ENCODE results near the gene ARL5A. TPM values are rescaled to one million over a fixed set of nuclear protein-coding genes. Genes with fewer than 3 reads are reported as not detected.

The ARL5A gene
- total and polyA plus RNA-seq, 9 of the 15 experiments (the other 6 are each of a cell fraction or from before 2014, with no cell fraction given): 16.3 to 117 (median 88.4) TPM

DNA sequence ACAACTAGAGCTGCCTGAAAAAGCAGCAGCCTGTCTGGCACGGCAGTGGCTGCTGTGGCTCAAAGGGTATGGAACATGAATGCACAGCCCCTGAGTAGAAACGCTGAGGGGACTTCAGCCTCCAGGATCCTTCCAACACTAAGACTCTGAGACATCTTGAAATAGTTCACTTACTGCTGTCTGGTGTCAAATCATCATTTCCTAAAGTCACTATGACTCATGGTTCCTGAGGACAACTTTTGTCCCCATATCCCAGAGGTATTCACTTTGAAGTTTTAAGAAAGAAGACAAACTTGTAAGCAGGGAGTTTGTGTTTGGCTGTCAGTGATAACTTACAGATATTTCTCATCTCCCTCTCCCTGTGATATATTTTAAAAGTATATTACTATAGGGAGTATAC lies 60.7 kb downstream of the ARL5A start (continued):
- TF ChIP-seq RBM34 (IDR thresholded peaks at IDR 0.05; ENCODE audit: borderline replicate concordance, insufficient read depth, low read length) (no peak), SREBF2 (CRISPR knock-in tag; IDR thresholded peaks at IDR 0.05) (no peak), SRF (CRISPR knock-in tag; IDR thresholded peaks at IDR 0.05) (no peak), FOXK1 (CRISPR knock-in tag; IDR thresholded peaks at IDR 0.05; ENCODE audit: borderline replicate concordance) (no peak)

DNA sequence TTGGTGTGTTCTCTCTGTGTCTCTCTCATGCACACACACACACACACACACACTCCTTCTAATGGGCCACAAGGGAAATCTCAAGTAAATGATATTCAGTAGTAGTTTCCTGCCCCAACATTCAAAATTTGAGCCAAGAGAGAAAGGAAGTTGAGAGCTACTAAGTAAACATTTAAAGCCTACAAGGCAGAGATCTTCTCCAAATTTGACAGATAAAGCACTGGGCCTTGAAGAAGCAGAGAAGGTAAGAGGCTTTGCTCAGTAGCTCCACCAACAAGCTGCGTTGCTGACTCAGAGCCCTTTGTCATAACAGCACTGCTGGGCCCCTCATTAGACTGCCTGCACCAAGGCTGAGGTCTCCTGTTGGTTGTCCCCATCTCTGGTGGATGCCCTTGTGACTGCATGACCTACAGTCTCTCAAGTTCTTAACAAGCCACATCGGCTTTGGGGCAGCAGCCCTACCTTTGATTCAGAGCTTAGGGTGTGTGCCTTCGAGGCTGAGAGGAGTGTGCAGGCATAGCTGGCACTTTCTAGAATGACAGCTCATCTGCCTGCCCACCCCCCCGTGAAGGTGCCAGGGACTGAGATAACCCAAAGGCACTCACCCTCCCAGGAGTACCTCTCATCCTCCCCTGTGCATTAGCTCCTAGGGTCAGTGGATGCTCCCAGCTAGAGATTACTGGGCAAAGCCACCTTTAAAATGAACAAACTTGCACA lies 61.6 kb downstream of the ARL5A start:
- ATAC-seq (peak; percentile 84), DNase-seq (ENCODE audit: extremely low read depth in 1 of 4, low spot score in 3 of 4) (peak; percentile 32 to 82 (median 56)), FAIRE-seq (peak; percentile 90)
- H3K9ac ChIP-seq (ENCODE audit: insufficient read depth in 1 of 2, low read depth in 2 of 2, low read length in 2 of 2): peak overlapping the region; percentile 26 to 58; a peak in 3 of 4 replicates
- no TSS peak for BruUV-seq (replicated peaks)
- intact Hi-C loops (cut with micrococcal nuclease): no loop called here
- peaks cover 16 to 56% of the 10 kb centered on the region in 2 experiments for H3K4me1 ChIP-seq (replicated peaks in 1 of 2; ENCODE audit: control insufficient read depth in 2 of 2, insufficient read depth in 2 of 2, low read length in 2 of 2)
- H3K27ac ChIP-seq (ENCODE audit: extremely low read depth, low read depth, low read length): peak overlapping the region; percentile 78
- no peak overlapping the region for H3K4me3 ChIP-seq
- peak overlapping the region; percentile 36; the same call in 1 of the 2 replicates for H3K4me2 ChIP-seq (ENCODE audit: insufficient read depth, low read length)
- ChIA-PET POLR2A (interaction anchor here (0.5 to 3.6 kb wide), 11 partner anchors 11 to 522 kb away, joined by 3 to 16 read pairs (median 3); no protein-coding TSS in a partner anchor), CTCF (ENCODE audit: low intra/inter-chr PET ratio) (no interaction called here)
- H3K27me3 ChIP-seq (ENCODE audit: control insufficient read depth in 2 of 2, insufficient read depth in 2 of 2, low read length in 2 of 2): no peaks in the 10 kb centered on the region
- H3K9me3 ChIP-seq (replicated peaks; ENCODE audit: control insufficient read depth, insufficient read depth, low read depth, low read length): no peaks in the 10 kb centered on the region
- H4K20me1 ChIP-seq (replicated peaks; ENCODE audit: control insufficient read depth, insufficient read depth, low read length): no peaks in the 10 kb centered on the region
- peak overlapping the region; percentile 78 for H2AFZ ChIP-seq (ENCODE audit: low read depth, low read length)
- H3K9me1 ChIP-seq (ENCODE audit: control insufficient read depth, insufficient read depth, low read length): peaks cover 5% of the 10 kb centered on the region
- no peaks in the 10 kb centered on the region; the same call in 2 of the 3 replicates for H3K36me3 ChIP-seq (ENCODE audit: control insufficient read depth, insufficient read depth, low read length)
- H3K79me2 ChIP-seq (ENCODE audit: control insufficient read depth, insufficient read depth, low read length): no peaks in the 10 kb centered on the region
- whole genome bisulfite sequencing (ENCODE audit: insufficient coverage, low coverage, missing lambda C conversion rate): 25% methylated on average over 4 of the region's 4 CpGs
- in situ Hi-C loops (cut with MboI): no loop called here
- TF ChIP-seq SMARCA4 (IDR thresholded peaks at IDR 0.05) (peak; percentile 63; the same call in 1 of the 2 replicates), ZNF311 (CRISPR knock-in tag; IDR thresholded peaks at IDR 0.05) (no peak), GABPA (tag; conservative IDR thresholded peaks at IDR 0.05; ENCODE audit: low read depth) (no peak), ARID1B (IDR thresholded peaks at IDR 0.05) (peak; percentile 51)
- TF ChIP-seq, protein P1, sequence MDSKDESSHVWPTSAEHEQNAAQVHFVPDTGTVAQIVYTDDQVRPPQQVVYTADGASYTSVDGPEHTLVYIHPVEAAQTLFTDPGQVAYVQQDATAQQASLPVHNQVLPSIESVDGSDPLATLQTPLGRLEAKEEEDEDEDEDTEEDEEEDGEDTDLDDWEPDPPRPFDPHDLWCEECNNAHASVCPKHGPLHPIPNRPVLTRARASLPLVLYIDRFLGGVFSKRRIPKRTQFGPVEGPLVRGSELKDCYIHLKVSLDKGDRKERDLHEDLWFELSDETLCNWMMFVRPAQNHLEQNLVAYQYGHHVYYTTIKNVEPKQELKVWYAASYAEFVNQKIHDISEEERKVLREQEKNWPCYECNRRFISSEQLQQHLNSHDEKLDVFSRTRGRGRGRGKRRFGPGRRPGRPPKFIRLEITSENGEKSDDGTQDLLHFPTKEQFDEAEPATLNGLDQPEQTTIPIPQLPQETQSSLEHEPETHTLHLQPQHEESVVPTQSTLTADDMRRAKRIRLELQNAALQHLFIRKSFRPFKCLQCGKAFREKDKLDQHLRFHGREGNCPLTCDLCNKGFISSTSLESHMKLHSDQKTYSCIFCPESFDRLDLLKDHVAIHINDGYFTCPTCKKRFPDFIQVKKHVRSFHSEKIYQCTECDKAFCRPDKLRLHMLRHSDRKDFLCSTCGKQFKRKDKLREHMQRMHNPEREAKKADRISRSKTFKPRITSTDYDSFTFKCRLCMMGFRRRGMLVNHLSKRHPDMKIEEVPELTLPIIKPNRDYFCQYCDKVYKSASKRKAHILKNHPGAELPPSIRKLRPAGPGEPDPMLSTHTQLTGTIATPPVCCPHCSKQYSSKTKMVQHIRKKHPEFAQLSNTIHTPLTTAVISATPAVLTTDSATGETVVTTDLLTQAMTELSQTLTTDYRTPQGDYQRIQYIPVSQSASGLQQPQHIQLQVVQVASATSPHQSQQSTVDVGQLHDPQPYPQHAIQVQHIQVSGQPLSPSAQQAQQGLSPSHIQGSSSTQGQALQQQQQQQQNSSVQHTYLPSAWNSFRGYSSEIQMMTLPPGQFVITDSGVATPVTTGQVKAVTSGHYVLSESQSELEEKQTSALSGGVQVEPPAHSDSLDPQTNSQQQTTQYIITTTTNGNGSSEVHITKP (IDR thresholded peaks at IDR 0.05; ENCODE audit: partially characterized antibody): no peak
- TF ChIP-seq, protein P2, sequence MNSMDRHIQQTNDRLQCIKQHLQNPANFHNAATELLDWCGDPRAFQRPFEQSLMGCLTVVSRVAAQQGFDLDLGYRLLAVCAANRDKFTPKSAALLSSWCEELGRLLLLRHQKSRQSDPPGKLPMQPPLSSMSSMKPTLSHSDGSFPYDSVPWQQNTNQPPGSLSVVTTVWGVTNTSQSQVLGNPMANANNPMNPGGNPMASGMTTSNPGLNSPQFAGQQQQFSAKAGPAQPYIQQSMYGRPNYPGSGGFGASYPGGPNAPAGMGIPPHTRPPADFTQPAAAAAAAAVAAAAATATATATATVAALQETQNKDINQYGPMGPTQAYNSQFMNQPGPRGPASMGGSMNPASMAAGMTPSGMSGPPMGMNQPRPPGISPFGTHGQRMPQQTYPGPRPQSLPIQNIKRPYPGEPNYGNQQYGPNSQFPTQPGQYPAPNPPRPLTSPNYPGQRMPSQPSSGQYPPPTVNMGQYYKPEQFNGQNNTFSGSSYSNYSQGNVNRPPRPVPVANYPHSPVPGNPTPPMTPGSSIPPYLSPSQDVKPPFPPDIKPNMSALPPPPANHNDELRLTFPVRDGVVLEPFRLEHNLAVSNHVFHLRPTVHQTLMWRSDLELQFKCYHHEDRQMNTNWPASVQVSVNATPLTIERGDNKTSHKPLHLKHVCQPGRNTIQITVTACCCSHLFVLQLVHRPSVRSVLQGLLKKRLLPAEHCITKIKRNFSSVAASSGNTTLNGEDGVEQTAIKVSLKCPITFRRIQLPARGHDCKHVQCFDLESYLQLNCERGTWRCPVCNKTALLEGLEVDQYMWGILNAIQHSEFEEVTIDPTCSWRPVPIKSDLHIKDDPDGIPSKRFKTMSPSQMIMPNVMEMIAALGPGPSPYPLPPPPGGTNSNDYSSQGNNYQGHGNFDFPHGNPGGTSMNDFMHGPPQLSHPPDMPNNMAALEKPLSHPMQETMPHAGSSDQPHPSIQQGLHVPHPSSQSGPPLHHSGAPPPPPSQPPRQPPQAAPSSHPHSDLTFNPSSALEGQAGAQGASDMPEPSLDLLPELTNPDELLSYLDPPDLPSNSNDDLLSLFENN (IDR thresholded peaks at IDR 0.05; ENCODE audit: low read depth in 2 of 2, low read length in 2 of 2): no peak
- TF ChIP-seq, protein P3, sequence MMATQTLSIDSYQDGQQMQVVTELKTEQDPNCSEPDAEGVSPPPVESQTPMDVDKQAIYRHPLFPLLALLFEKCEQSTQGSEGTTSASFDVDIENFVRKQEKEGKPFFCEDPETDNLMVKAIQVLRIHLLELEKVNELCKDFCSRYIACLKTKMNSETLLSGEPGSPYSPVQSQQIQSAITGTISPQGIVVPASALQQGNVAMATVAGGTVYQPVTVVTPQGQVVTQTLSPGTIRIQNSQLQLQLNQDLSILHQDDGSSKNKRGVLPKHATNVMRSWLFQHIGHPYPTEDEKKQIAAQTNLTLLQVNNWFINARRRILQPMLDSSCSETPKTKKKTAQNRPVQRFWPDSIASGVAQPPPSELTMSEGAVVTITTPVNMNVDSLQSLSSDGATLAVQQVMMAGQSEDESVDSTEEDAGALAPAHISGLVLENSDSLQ (IDR thresholded peaks at IDR 0.05): 0 out of 2 replicates have a peak, but pooled peaks have one; percentile 27

Measured in K562 (cell line).